HEK293 (cell line): Measurements from ENCODE around the gene PCDH9.
A peak's percentile ranks its signal among the peaks of the same experiment; 100 is the strongest.

Experiments
- CTCF ChIA-PET: fragments of 350-600 bp; formaldehyde crosslinking; extraction: SDS; loops from one replicate; lab custom pipeline; 2021; ENCODE audit warnings: antibody characterized with exemption; lab: Yijun Ruan, JAX
- POLR2A ChIA-PET: fragments of 300-600 bp; formaldehyde crosslinking; extraction: SDS; loops from one replicate; lab custom pipeline; 2020; ENCODE audit warnings: antibody characterized with exemption, inconsistent platforms; lab: Yijun Ruan, JAX
- H3K27ac ChIP-seq: fragments of 200-500 bp; sonication (Bioruptor generic); 2 replicates; pipeline ENCODE4 v1.5.1; 2014; ENCODE audit warnings: low read depth, low read length, control low read depth, inconsistent platforms; ENCODE audit errors: extremely low read depth
- H3K36me3 ChIP-seq, 2 experiments: fragments of 200-500 bp in 1 of 2; sonication (Bioruptor generic) in 1 of 2; 1 replicate in 1 of 2; 2 replicates in 1 of 2; pipeline ENCODE4 v1.5.1; 2014 to 2017; ENCODE audit warnings: inconsistent platforms in 2 of 2, low read length in 2 of 2; ENCODE audit not compliant: control insufficient read depth in 2 of 2, insufficient read depth in 1 of 2
- H3K4me1 ChIP-seq: fragments of 200-500 bp; sonication (Bioruptor generic); 2 replicates; pipeline ENCODE4 v1.5.1; 2014; ENCODE audit warnings: mild to moderate bottlenecking, low read length, inconsistent platforms; ENCODE audit not compliant: control insufficient read depth, insufficient read depth
- H3K4me3 ChIP-seq: 2 replicates; pipeline ENCODE4 v1.5.1; 2011; ENCODE audit warnings: low read depth, mild to moderate bottlenecking, control low read depth, low read length, moderate library complexity
- H3K9me3 ChIP-seq: fragments of 200-500 bp; sonication (Bioruptor generic); 2 replicates; pipeline ENCODE4 v1.5.1; 2014; ENCODE audit warnings: low read depth, low read length, inconsistent platforms; ENCODE audit not compliant: control insufficient read depth, insufficient read depth
- INSM2 ChIP-seq: fragments of 450-650 bp; formaldehyde crosslinking; IDR thresholded peaks from 2 replicates; pipeline ENCODE4 v1.5.1; 2016; ENCODE audit warnings: missing biosample characterization, missing genetic modification characterization
- KLF7 ChIP-seq: fragments of 450-650 bp; formaldehyde crosslinking; IDR thresholded peaks from 2 replicates; pipeline ENCODE4 v1.5.1; 2016; ENCODE audit warnings: missing biosample characterization, missing genetic modification characterization, borderline replicate concordance
- PRDM4 ChIP-seq: fragments of 450-650 bp; formaldehyde crosslinking; IDR thresholded peaks from 2 replicates; pipeline ENCODE4 v1.5.1; 2017; ENCODE audit warnings: missing biosample characterization, missing genetic modification characterization
- TCF7L2 ChIP-seq: IDR thresholded peaks from 2 replicates; pipeline ENCODE4 v1.6.1; 2011; ENCODE audit warnings: low read depth, mild to moderate bottlenecking, inconsistent platforms, low read length, moderate library complexity, borderline replicate concordance
- YY1 ChIP-seq: fragments of 450-650 bp; formaldehyde crosslinking; IDR thresholded peaks from 2 replicates; pipeline ENCODE4 v1.5.1; 2018; ENCODE audit warnings: missing biosample characterization, missing genetic modification characterization
- ZFP3 ChIP-seq: fragments of 450-650 bp; formaldehyde crosslinking; IDR thresholded peaks from 2 replicates; pipeline ENCODE4 v1.5.1; 2016; ENCODE audit warnings: low read depth, missing biosample characterization, missing genetic modification characterization
- ZFP41 ChIP-seq: fragments of 450-650 bp; formaldehyde crosslinking; IDR thresholded peaks from 2 replicates; pipeline ENCODE4 v1.5.1; 2016; ENCODE audit warnings: missing biosample characterization, missing genetic modification characterization, borderline replicate concordance
- ZNF335 ChIP-seq: fragments of 450-650 bp; formaldehyde crosslinking; conservative IDR thresholded peaks from 2 replicates; pipeline ENCODE4 v1.5.1; 2016; ENCODE audit warnings: missing biosample characterization, missing genetic modification characterization
- ZNF560 ChIP-seq: fragments of 450-650 bp; formaldehyde crosslinking; IDR thresholded peaks from 2 replicates; pipeline ENCODE4 v1.5.1; 2017; ENCODE audit warnings: missing biosample characterization, missing genetic modification characterization, borderline replicate concordance
- ZNF571 ChIP-seq: fragments of 450-650 bp; formaldehyde crosslinking; IDR thresholded peaks from 2 replicates; pipeline ENCODE4 v1.5.0; 2017; ENCODE audit warnings: missing biosample characterization, missing genetic modification characterization
- TF ChIP-seq, protein P1 (sequence below): fragments of 450-650 bp; formaldehyde crosslinking; IDR thresholded peaks from 2 replicates; pipeline ENCODE4 v1.5.1; 2017; ENCODE audit warnings: missing biosample characterization, missing genetic modification characterization

Gene PCDH9

GRCh38 chr13:67090856-67091255 lies 139.3 kb downstream of the PCDH9 start:
- POLR2A ChIA-PET: no interaction called here
- 0 out of 2 replicates have a peak, but pooled peaks have one; percentile 9 for TF ChIP-seq TCF7L2
- TF ChIP-seq, protein P1, sequence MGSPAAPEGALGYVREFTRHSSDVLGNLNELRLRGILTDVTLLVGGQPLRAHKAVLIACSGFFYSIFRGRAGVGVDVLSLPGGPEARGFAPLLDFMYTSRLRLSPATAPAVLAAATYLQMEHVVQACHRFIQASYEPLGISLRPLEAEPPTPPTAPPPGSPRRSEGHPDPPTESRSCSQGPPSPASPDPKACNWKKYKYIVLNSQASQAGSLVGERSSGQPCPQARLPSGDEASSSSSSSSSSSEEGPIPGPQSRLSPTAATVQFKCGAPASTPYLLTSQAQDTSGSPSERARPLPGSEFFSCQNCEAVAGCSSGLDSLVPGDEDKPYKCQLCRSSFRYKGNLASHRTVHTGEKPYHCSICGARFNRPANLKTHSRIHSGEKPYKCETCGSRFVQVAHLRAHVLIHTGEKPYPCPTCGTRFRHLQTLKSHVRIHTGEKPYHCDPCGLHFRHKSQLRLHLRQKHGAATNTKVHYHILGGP: no peak
- no peak for TF ChIP-seq YY1
- no peak for TF ChIP-seq INSM2
- Histone ChIP-seq H3K4me1 (no peaks in the 10 kb centered on the region), H3K9me3 (no peaks in the 10 kb centered on the region), H3K36me3 (no peaks in the 10 kb centered on the region), H3K4me3 (no peak overlapping the region), H3K27ac (no peak overlapping the region)
- CTCF ChIA-PET: interaction anchor here (0.9 kb wide), 1 partner anchor 84 kb away, joined by 3 read pairs; no protein-coding TSS in a partner anchor

- Histone ChIP-seq H3K36me3 (no peaks in the 10 kb centered on the region), H3K27ac (no peak overlapping the region), H3K4me1 (no peaks in the 10 kb centered on the region), H3K4me3 (no peak overlapping the region), H3K9me3 (no peaks in the 10 kb centered on the region)
- POLR2A ChIA-PET: interaction anchor here (0.7 kb wide), 1 partner anchor 11 kb away, joined by 3 read pairs; no protein-coding TSS in a partner anchor
- CTCF ChIA-PET: no interaction called here
- TF ChIP-seq KLF7 (tag by site-specific recombination): no peak
Measured at GRCh38 chr13:67087527-67087926, 142.6 kb downstream of the PCDH9 start.

DNA sequence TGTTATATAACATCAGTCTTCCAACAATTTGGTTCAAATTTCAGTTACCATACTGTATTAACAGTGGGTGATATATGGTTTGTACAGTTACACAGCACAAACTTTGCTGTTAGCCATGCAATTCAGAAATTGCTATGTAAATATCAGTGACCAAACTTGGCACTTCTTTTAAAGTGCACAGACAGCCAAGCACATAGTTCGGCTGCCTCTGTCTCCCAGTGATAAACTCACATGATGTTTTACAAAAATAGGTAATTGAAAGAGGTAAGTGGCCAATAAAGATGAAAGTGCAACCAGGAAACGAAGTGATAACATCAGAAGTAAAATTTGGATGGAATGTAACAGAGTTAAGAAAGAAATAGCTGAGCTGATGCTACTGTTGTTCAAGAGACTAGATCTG lies 143.9 kb downstream of the PCDH9 start:
- ChIA-PET POLR2A (no interaction called here), CTCF (no interaction called here)
- no peak overlapping the region for H3K27ac ChIP-seq
- H3K9me3 ChIP-seq: no peaks in the 10 kb centered on the region
- H3K36me3 ChIP-seq: no peaks in the 10 kb centered on the region
- H3K4me3 ChIP-seq: no peak overlapping the region
- TF ChIP-seq ZFP3 (tag by site-specific recombination) (no peak), TCF7L2 (peak; percentile 82; the same call in 1 of the 2 replicates)
- no peaks in the 10 kb centered on the region for H3K4me1 ChIP-seq

- TF ChIP-seq ZNF335 (0 out of 2 replicates have a peak, but pooled peaks have one; percentile 4), ZNF571 (tag by site-specific recombination) (no peak)
- Histone ChIP-seq H3K4me3 (no peak overlapping the region), H3K27ac (no peak overlapping the region), H3K4me1 (no peaks in the 10 kb centered on the region), H3K9me3 (no peaks in the 10 kb centered on the region), H3K36me3 (no peaks in the 10 kb centered on the region)
- CTCF ChIA-PET: no interaction called here
- POLR2A ChIA-PET: no interaction called here
Measured at GRCh38 chr13:67084066-67084465, 146.1 kb downstream of the PCDH9 start.

DNA sequence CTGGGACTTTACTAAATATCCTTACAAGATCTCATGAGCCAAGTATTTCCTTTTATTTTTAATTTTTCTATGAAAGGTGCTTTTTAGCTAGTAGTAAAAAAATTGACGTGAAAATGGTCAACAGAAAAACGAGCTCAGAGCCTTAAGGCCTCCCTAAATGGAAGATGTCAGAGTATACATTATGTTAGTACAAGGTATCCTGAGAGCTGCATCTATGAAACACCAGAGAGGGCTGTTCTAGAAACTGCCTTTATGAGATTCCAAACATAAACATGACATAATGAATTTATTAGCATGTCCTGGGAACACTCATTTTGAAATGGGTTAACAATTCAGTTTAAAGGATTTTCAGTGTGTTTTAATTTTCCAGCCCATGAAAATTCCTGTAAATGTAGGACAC lies 146.6 kb downstream of the PCDH9 start:
- H3K4me3 ChIP-seq: no peak overlapping the region
- ChIA-PET POLR2A (no interaction called here), CTCF (no interaction called here)
- no peaks in the 10 kb centered on the region for H3K9me3 ChIP-seq
- H3K4me1 ChIP-seq: no peaks in the 10 kb centered on the region
- no peak overlapping the region for H3K27ac ChIP-seq
- H3K36me3 ChIP-seq: no peaks in the 10 kb centered on the region
- TF ChIP-seq ZNF335 (0 out of 2 replicates have a peak, but pooled peaks have one; percentile 19), PRDM4 (tag by site-specific recombination) (peak; percentile 38; the same call in 1 of the 2 replicates), ZFP41 (tag by site-specific recombination) (no peak), ZNF560 (no peak)
